Activated CD8-positive, alpha-beta memory T cell treated with anti-CD3 and anti-CD28 coated beads, Interleukin-2, amount 50 U/mL, for 24 hours (primary cell): ENCODE results near the gene PRIMPOL.

Experiments
- DNase-seq: peaks from one replicate; pipeline ENCODE4 v3.0.0-alpha.2; 2020; ENCODE audit errors: extremely low read depth

Gene PRIMPOL

DNA sequence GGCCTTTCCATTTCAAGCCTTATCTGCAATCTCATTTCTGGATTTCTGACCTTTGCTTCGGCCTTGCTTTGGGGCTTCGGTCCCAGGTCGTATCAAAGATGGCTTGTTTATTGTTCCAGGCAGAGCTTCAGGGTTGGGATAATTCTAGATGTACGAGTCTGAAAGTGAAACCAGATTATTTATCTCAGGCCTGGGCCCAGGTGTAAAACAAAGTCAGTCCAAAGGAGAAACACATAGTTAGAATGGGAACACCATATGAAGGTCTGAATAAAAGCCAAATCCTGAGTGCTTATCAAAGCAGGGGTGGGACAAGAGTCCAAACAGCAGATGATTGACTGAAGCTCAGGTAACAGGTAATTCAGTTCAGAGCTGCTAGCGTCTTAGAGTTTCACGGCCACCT is 17.1 kb downstream of the PRIMPOL start:
- DNase-seq = no peak

DNA sequence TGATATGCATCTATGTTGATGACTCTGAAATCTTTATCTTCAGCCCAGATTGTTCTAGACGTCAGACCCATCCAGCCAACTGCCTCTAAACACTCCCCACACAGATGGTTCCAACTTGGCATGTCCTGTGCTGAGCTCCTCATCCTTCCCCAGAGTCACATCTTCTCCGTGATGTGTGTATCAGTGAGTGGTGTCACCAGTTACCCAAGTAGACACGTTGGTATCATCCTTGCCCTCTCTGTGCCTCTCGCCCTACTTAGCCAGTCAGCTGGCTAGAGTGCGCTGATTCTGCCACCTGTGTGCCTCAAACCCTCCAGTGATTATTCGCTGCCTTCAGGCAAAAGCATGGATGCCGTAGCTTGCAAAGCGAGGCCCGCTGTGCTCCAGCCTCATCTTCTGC is 18.6 kb downstream of the PRIMPOL start:
- no peak for DNase-seq

DNA sequence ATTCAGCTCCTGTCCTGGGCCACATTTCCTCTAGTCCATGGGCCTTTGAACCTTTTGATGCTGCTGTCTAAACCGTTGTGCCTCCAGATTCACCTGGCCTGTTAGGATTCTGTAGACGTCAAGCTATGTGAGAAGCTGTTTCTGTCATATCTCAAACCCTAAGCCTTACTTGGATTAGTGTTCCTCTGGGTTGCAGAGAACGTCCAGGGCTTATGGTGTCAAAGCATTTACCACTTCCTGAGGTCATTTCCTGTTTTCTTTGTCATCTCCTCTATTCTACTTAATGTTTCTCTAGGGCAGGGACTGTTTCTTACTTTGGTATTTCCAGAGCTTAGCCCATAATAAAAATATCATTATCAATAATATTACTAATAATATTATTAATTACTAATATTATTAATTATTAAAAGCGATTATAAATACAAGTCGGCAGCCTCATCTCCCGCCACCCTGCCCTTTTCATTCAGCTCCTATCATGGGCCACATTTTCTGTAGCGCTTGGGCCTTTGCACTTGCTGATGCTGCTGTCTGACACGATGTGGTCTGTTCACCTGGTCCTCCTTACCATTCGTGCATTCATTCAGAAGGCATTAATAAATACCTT is 19.1 kb downstream of the PRIMPOL start:
- DNase-seq = no peak

- no peak for DNase-seq
Observed at GRCh38 chr4:184669251-184669650, 19.7 kb downstream of the PRIMPOL start.

- no peak for DNase-seq
Observed at GRCh38 chr4:184671101-184671500, 21.6 kb downstream of the PRIMPOL start.

- no peak for DNase-seq
Observed at GRCh38 chr4:184672741-184673140, 23.2 kb downstream of the PRIMPOL start.

DNA sequence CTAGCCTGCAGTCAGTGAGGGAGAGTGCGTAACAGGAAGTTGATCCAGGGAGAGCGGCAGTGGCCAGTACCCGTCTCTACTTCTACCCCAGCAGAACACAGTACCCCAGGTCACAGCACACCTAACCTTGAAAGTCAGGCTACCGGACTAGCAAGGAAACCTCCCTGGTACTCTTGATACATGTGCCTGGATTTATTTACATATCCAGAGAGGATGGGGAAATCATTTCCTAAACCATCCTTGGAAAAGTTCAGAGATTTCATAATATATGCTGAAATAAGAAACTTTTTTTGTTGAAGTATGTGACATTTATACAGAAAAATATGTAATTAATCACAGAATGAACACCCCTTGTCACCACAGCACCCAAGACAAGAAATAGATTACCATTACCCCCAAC is 24.5 kb downstream of the PRIMPOL start:
- no peak for DNase-seq

DNA sequence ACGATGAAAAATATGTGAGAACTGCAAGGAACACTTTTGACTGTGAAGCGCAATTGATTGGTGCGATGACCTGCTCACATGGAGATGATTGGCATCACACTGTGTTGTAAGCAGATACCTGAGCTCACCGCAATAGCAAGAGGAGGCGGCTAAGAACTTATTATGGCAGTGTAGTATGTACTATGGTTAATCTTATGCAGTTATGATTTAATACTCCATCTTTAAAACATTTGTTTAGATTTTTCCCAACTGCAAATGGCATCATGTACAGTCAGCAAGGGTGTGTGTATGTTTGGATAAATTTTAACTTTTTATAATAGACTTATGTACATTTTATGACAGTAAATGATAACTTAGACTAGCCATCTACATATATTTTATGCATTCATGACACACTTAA is 25.5 kb downstream of the PRIMPOL start:
- DNase-seq = no peak

- no peak for DNase-seq
Observed at GRCh38 chr4:184675821-184676492, 26.4 kb downstream of the PRIMPOL start.

DNA sequence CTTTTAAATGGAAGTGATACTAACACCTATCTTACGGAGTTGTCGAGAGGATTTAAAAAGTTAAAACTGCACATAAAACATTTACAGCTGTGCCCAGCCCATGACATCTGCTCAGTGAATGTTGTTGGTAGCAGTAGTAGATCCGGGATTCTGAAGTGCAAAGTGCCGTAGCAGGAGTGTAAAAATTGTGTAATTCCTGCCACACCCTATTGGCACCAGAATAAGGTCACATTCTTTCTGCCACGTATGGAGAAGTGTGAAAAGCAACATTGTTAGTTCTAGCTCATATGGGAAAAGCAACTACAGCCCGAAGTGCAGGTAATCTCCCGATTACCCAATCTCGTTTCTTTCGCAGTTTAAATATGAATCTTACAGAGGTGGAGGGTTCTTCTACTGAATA is 31.2 kb downstream of the PRIMPOL start:
- no peak for DNase-seq

DNA sequence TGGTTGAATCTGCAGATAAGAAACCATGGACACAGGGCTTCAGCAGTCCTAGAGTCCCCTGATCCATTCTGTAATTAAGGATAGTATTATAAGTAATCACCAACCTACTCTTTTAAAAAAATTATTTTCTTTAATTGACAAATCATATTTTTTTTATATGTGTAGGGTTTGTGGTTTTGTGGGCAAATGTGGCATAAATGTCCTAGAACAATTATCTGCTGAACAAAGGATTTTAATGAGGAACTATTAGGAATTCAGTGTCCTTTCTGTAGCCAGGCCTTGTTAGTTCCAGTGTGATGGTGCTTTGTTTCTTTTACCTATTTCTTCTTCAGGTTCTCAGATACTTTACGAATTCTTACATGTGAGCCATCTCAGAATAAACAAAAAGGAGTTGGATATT is 32.4 kb downstream of the PRIMPOL start:
- no peak for DNase-seq

DNA sequence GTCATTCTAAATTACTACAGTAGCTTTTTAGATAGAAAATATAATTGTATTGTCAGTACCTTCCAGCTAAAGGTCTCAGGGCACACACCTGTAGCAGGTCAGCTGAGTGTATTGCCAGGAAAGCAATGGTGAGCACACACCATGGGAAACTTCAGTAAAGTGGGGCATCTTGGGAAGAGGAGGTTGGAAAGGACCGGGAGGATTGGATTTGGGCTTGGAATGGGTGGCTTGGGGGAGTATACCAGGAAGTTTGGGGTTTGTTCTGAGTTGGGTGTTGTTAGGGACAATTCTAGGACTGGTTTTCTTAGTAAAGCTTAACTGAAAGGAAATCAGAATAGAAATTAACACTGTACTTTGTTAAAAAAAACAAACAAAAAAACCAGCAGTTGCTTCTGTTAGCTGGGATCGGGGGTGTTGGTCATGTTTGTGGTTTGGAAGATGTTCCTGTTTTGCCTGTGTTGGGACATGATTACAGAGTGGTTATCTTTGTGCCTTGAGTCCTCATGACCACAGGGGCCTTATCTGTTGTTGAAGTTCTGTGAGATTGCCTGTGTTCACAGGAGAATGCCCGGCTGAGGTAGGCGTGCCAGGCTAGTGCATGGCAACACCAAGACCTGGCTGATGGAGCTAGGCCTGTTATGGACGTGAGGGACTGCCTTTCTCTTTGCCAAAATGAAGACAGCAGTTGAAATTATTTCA is 35.1 kb downstream of the PRIMPOL start:
- DNase-seq = no peak

- DNase-seq = no peak
Observed at GRCh38 chr4:184688005-184688404, 38.5 kb downstream of the PRIMPOL start.

DNA sequence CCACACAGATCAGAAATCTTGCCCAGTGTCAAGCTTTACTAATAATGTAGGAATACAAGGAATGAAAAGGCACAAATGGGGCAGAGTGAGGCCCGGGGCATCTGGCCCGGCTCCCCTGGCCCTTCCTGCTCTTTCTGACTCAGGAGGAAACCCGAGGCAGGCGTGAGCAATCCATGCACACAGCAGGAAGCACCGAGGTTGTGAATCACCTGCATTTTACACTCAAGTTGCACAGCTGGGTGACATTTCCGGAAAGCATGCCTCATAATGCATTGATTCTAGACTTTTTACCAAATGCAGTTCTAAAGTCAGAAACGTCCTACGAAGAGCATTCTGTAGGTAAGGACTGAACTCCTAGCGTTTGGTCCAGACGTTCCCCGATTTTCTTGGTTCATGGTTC is 38.9 kb downstream of the PRIMPOL start:
- no peak for DNase-seq

DNA sequence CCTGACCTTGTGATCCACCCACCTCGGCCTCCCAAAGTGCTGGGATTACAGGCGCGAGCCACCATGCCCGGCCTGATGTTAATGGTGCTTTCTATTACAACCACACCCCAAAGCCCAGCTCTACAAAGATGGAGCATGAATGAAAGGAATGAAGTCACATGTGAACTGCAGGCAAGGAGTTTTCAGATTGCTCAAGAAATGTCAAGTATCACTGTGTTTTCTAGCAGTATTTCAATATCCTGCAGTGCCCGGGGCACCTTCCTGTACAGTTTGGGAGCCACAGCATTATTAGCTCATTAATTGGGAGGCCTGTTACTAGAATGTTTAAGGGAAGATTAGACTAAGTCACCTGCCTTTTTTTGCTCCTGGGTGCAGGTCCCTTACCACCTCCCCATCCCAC is 40.1 kb downstream of the PRIMPOL start:
- no peak for DNase-seq

GRCh38 chr4:184693056-184693455 is 43.5 kb downstream of the PRIMPOL start:
- DNase-seq = no peak

DNA sequence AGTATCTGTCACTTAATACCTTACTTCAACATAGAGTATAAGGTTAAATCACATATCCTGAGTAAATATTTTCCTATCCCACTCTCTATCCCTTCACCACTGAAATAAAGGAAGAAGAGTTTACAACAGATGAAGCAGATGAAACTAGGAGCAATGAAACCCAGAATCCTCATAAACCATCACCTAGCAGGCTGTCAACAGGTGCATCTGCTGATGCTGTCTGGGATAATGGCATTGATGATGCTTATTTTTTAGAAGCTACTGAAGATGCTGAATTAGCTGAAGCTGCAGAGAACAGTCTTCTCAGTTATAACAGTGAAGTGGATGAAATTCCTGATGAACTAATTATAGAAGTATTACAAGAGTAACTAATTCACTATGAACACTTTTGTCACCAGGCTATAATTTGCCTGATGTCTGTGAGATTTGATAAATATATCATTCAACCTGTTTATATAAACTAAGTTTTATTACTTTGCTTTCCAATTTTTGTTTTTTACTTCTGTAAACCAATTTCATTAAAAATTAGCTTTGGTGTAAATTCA is 44.9 kb downstream of the PRIMPOL start:
- DNase-seq = no peak

GRCh38 chr4:184695178-184695896 is 45.8 kb downstream of the PRIMPOL start:
- DNase-seq = no peak

DNA sequence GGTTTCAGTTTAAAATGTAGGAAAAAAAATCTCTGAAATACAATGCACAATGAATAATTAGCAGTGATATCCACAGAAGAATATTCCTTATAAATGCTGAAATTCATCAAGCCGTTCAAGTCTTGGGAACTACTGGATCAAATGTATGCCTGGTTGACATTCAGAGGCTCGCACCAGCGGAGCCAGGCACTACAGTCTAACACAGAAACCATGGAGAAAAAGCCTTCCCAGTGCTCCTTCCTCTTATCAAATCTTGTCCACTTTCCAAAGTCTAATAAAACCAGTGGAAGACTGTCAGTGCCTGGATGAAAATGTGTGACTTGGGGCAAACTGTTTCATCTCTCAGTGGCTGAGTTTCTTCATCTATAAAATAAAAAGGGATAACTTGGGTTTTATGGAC is 48.4 kb downstream of the PRIMPOL start:
- no peak for DNase-seq

- DNase-seq = no peak
Observed at GRCh38 chr4:184699941-184700340, 50.4 kb downstream of the PRIMPOL start.

- DNase-seq = no peak
Observed at GRCh38 chr4:184702114-184702513, 52.6 kb downstream of the PRIMPOL start.

DNA sequence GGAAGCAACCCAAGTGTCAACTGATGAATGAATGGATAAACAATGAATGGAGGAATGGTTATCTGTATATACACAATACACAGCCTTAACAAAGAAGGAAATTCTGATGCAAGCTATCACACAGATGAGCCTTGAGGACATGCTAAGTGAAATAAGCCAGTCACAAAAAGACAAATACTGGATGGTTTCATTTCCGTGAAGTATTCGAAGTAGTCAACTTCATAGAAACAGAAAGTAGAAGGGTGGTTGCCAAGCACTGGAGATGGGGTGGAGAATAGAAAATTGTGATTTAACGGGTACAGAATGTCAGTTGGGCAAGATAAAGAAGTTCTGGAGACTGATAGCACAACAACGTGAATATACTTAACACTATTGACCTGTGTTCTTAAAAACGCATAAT is 56.2 kb downstream of the PRIMPOL start:
- no peak for DNase-seq
